ENCODE measurements around the gene LTBR.

- no peak for TF ChIP-seq POLR2A (IDR thresholded peaks at IDR 0.05; ENCODE audit: low read length)
- no peak for TF ChIP-seq GATA1 (IDR thresholded peaks at IDR 0.05; ENCODE audit: low read depth, low read length)
Observed at GRCh38 chr12:6383572-6384498, at the start of gene LTBR.

Measured in erythroblast (primary cell).